Ascending aorta (tissue), 2 donors: ENCODE results near the gene C11orf91. TPM values are rescaled to one million over a fixed set of nuclear protein-coding genes. Genes with fewer than 3 reads are reported as not detected.

ENCODE experiments used
- DNase-seq, 2 donors: peaks; one replicate each; pipeline ENCODE4 v3.0.0-alpha.2; 2019; ENCODE audit warnings: low spot score in 2 of 2
- H3K27ac ChIP-seq, 2 donors: fragments of 200-600 bp; sonication (generic); one replicate each; pipeline ENCODE4 v1.5.1; 2016 to 2017; ENCODE audit warnings: mild to moderate bottlenecking in 1 of 2
- H3K27me3 ChIP-seq: fragments of 200-600 bp; sonication (generic); one replicate; pipeline ENCODE4 v1.5.1; 2017
- H3K36me3 ChIP-seq, 2 donors: fragments of 200-600 bp; sonication (generic); one replicate each; pipeline ENCODE4 v1.5.1; 2016
- H3K4me1 ChIP-seq, 2 donors: fragments of 200-600 bp; sonication (generic); one replicate each; pipeline ENCODE4 v1.5.1; 2016 to 2017; ENCODE audit warnings: mild to moderate bottlenecking in 1 of 2
- H3K4me3 ChIP-seq, 2 donors: fragments of 200-600 bp; sonication (generic); one replicate each; pipeline ENCODE4 v1.5.1; 2016 to 2017; ENCODE audit warnings: mild to moderate bottlenecking in 1 of 2
- H3K9me3 ChIP-seq, 2 donors: fragments of 200-600 bp; sonication (generic); one replicate each; pipeline ENCODE4 v1.5.1; 2016
- intact Hi-C: fragments of 100-400 bp; cut with DNase I; formaldehyde crosslinking; loops from one replicate; pipeline ENCODE4 v1.15.1; 2023
- total RNA-seq: library from RNA; depleted of rRNA; stranded (reverse); fragments of >200 nt; gene quantifications from one replicate; pipeline ENCODE4 v1.1.0, GENCODE V29; 2016
- TF ChIP-seq, protein P1 (sequence below), 3 experiments: fragments of 200-600 bp in 2 of 3; fragments of 450-650 bp in 1 of 3; sonication (generic) in 2 of 3; IDR thresholded peaks; one replicate each; pipeline ENCODE4 v1.5.1; 2016 to 2019; ENCODE audit warnings: antibody characterized with exemption in 3 of 3, mild to moderate bottlenecking in 1 of 3, moderate library complexity in 1 of 3

C11orf91 gene
- total RNA-seq, 1 donor from 2014 or later, result not detected

DNA sequence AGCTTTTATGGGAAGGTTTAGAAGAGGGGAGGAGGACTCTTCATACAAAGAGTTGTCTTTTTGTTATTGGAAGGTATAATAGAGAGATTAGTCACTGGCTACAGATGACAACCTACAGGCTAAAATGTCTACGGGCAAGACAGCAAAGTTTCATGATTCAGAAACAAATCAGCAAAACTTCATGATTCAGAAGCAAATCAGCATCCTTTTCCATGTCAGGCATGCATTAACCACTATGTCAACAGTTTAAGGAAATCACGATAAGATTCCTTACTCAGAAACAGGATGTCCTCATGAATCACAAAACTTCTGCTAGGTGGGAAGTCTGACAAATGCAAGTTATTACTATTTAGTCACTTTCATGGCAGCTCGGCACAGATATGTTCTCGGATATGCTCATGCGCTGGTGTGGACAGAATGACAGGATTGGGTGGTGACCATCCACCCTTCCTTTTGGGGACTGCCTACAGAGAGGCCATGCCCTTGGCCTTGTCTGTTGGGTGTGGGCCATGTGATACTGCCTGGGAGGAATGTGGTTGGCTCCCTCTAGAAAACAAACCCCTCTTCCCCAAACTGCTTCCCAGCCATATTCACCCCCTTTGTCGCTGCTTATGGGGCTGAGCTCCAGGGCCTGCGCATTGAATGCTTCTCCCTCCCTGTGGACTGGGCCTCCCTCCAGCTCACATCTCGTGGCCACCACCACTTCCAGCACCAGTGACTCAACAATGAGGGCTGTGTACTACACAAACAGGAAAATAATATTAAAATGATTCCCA, 10.1 kb downstream of the C11orf91 start:
- TF ChIP-seq, protein P1, sequence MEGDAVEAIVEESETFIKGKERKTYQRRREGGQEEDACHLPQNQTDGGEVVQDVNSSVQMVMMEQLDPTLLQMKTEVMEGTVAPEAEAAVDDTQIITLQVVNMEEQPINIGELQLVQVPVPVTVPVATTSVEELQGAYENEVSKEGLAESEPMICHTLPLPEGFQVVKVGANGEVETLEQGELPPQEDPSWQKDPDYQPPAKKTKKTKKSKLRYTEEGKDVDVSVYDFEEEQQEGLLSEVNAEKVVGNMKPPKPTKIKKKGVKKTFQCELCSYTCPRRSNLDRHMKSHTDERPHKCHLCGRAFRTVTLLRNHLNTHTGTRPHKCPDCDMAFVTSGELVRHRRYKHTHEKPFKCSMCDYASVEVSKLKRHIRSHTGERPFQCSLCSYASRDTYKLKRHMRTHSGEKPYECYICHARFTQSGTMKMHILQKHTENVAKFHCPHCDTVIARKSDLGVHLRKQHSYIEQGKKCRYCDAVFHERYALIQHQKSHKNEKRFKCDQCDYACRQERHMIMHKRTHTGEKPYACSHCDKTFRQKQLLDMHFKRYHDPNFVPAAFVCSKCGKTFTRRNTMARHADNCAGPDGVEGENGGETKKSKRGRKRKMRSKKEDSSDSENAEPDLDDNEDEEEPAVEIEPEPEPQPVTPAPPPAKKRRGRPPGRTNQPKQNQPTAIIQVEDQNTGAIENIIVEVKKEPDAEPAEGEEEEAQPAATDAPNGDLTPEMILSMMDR (IDR thresholded peaks at IDR 0.05), result no peak
- H3K36me3 ChIP-seq, result no peaks in the 10 kb centered on the region
- no peaks in the 10 kb centered on the region for H3K27me3 ChIP-seq
- H3K4me1 ChIP-seq, result peaks cover 6 to 25% of the 10 kb centered on the region in 2 donors
- peak; percentile 45 to 91 for DNase-seq
- peak overlapping the region; percentile 84 to 89 for H3K27ac ChIP-seq
- H3K4me3 ChIP-seq, result no peak overlapping the region
- intact Hi-C loops, result loop anchor here (1.0 to 10.0 kb wide), 6 partner anchors 46 to 667 kb away; partner anchors contain the start of genes ABTB2, CD59 and FBXO3
- H3K9me3 ChIP-seq, result peaks cover 0 to 7% of the 10 kb centered on the region in 2 donors

DNA sequence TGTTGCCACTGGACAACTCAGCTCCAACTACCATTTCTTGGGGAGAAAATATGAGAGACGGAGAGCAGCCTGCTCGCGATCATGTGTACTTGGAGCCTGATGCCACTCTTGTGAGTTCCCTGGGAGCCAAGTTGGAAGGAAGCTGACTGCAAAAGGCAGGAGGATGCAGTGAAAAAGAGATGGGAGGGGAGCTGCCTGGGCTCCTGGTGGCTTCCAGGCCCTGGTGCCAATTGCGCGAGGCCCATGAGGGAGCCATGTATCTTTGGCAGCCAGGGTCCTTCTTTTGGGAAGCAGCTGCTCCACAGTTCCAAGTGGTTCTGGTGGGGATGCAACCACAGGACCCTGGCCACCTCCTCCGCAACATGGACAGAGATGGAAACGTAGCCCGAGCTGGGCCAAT, 11.1 kb downstream of the C11orf91 start:
- intact Hi-C loops, result loop anchor here (2.0 kb wide), 1 partner anchor 327 kb away; no protein-coding TSS in a partner anchor

DNA sequence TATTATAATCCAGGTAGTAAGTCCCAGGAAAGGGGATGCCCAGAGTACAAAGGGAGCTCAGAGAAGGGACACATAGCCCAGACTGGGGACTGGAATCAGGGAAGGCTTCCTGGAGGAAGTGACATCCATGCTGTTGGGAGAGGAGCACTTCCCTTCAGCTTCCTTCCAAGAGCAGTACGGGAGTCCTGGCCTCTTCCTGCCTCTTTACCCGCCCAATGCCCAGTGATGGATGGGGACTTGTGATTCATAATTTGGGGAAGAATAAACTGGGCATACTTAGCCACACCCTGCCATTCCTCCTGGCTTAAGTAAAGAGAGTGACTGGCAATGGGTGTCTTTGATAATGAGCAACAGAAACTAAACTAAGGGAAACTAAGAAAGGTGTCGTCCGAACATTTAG, 11.5 kb downstream of the C11orf91 start:
- Histone ChIP-seq H3K27me3 (no peaks in the 10 kb centered on the region), H3K4me1 (peaks cover 6 to 22% of the 10 kb centered on the region in 2 donors), H3K4me3 (no peak overlapping the region), H3K36me3 (no peaks in the 10 kb centered on the region), H3K9me3 (peaks cover 0 to 7% of the 10 kb centered on the region in 2 donors), H3K27ac (peak overlapping the region; percentile 84 to 89)
- no peak for DNase-seq
- intact Hi-C loops, result loop anchor here (2.0 kb wide), 1 partner anchor 326 kb away; no protein-coding TSS in a partner anchor
- TF ChIP-seq, protein P1 (IDR thresholded peaks at IDR 0.05), result no peak

More for the DNA sequence above, 11.1 kb downstream of the C11orf91 start:
- Histone ChIP-seq H3K36me3 (no peaks in the 10 kb centered on the region), H3K9me3 (peaks cover 0 to 7% of the 10 kb centered on the region in 2 donors), H3K27me3 (no peaks in the 10 kb centered on the region), H3K4me1 (peaks cover 6 to 22% of the 10 kb centered on the region in 2 donors), H3K27ac (peak overlapping the region; percentile 84 to 89), H3K4me3 (no peak overlapping the region)
- DNase-seq, result no peak
- TF ChIP-seq, protein P1 (IDR thresholded peaks at IDR 0.05), result no peak

DNA sequence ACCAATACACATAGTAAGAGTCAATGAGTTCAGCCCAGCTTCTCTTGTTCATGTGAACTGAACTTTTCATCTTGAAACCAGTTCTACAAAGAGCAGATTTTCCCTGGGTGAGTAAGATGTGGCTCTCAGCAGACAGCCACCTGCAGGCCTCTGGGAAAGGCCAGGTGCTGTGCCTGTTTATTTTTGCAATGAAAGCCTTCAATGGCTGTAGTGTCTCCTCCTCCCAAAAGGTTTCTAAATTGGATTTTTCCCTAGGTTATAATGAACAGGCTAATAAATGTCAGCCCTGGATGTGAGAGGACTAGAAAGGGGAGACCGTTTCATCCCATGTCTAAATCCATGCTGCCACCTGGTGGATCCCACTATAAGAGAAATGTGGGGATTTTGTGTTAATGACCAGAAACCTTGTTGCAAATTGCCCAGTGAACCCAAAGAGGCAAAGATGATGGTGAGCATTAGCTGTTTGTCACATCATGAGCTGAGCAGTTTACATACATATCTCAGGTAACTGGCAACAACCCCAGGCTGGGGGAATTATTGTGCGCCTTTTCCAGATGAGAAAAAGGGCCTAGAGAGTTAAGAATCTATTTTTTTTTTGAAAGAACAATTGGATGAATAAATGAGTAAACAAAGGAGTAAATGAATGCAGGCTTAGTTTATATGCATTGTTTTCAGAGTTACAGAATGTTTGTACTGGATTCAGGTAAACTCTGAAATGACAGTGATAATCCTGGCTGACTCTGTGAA, 12.7 kb downstream of the C11orf91 start:
- H3K4me3 ChIP-seq, result no peak overlapping the region
- no peak for DNase-seq
- H3K36me3 ChIP-seq, result no peaks in the 10 kb centered on the region
- H3K9me3 ChIP-seq, result peaks cover 0 to 7% of the 10 kb centered on the region in 2 donors
- no peak overlapping the region for H3K27ac ChIP-seq
- intact Hi-C loops, result loop anchor here (2.0 kb wide), 1 partner anchor 325 kb away; no protein-coding TSS in a partner anchor
- peaks cover 6 to 17% of the 10 kb centered on the region in 2 donors for H3K4me1 ChIP-seq
- TF ChIP-seq, protein P1 (IDR thresholded peaks at IDR 0.05), result peak; percentile 36 to 62 (median 50)
- no peaks in the 10 kb centered on the region for H3K27me3 ChIP-seq

DNA sequence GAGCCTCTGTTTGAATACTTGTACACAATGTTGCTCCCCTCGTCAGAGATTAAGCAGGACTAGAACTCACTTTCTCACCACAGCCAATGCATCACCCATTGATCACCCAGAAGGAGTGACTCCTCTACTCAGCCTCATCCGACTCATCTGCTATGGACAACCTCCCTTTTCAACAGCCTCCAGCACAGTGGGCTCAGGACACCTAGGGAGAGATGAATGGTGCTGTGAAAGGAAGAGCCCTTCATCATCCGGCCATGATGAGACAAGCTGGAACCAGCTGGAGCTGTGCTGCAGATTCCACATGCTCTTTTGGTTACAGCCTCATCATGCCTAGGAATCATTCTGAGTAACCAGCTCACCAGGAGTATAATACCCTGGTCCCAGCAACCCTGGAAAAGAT, 15.5 kb downstream of the C11orf91 start:
- no peak for DNase-seq
- H3K4me1 ChIP-seq, result no peaks in the 10 kb centered on the region
- H3K4me3 ChIP-seq, result no peak overlapping the region
- TF ChIP-seq, protein P1 (IDR thresholded peaks at IDR 0.05), result no peak
- intact Hi-C loops, result no loop called here
- H3K36me3 ChIP-seq, result no peaks in the 10 kb centered on the region
- peaks cover 0 to 7% of the 10 kb centered on the region in 2 donors for H3K9me3 ChIP-seq
- H3K27me3 ChIP-seq, result no peaks in the 10 kb centered on the region
- no peak overlapping the region for H3K27ac ChIP-seq
